ENCODE results near the gene PDZD7. TPM values are rescaled to one million over a fixed set of nuclear protein-coding genes. Genes with fewer than 3 reads are reported as not detected.

The PDZD7 gene
- total and polyA plus RNA-seq, 2 of the 8 experiments (the other 6 are each of a cell fraction or from before 2014, with no cell fraction given) = 0.88 to 1.6 TPM

DNA sequence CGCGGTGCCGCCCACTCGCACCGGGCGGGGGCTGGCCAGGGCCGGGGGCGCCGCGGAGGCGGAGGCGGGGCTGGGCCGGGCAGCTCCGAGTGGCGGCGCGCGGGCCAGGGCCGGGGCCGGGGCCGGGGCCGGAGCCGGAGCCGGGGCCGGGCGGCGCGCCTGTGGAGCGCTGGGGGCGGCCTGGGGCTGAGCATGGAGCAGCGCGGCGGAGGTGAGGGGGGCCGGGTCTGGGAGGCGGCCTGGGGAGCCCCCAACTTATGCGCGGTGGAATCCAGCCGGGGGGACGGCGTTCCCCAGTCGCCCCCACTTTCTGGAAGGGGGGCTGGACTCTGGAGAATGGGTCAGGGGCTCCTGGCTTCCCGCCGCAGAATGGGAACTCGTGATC lies 31.2 kb downstream of the PDZD7 start, which contains the start of gene LZTS2 (continued):
- TF ChIP-seq, protein P1, sequence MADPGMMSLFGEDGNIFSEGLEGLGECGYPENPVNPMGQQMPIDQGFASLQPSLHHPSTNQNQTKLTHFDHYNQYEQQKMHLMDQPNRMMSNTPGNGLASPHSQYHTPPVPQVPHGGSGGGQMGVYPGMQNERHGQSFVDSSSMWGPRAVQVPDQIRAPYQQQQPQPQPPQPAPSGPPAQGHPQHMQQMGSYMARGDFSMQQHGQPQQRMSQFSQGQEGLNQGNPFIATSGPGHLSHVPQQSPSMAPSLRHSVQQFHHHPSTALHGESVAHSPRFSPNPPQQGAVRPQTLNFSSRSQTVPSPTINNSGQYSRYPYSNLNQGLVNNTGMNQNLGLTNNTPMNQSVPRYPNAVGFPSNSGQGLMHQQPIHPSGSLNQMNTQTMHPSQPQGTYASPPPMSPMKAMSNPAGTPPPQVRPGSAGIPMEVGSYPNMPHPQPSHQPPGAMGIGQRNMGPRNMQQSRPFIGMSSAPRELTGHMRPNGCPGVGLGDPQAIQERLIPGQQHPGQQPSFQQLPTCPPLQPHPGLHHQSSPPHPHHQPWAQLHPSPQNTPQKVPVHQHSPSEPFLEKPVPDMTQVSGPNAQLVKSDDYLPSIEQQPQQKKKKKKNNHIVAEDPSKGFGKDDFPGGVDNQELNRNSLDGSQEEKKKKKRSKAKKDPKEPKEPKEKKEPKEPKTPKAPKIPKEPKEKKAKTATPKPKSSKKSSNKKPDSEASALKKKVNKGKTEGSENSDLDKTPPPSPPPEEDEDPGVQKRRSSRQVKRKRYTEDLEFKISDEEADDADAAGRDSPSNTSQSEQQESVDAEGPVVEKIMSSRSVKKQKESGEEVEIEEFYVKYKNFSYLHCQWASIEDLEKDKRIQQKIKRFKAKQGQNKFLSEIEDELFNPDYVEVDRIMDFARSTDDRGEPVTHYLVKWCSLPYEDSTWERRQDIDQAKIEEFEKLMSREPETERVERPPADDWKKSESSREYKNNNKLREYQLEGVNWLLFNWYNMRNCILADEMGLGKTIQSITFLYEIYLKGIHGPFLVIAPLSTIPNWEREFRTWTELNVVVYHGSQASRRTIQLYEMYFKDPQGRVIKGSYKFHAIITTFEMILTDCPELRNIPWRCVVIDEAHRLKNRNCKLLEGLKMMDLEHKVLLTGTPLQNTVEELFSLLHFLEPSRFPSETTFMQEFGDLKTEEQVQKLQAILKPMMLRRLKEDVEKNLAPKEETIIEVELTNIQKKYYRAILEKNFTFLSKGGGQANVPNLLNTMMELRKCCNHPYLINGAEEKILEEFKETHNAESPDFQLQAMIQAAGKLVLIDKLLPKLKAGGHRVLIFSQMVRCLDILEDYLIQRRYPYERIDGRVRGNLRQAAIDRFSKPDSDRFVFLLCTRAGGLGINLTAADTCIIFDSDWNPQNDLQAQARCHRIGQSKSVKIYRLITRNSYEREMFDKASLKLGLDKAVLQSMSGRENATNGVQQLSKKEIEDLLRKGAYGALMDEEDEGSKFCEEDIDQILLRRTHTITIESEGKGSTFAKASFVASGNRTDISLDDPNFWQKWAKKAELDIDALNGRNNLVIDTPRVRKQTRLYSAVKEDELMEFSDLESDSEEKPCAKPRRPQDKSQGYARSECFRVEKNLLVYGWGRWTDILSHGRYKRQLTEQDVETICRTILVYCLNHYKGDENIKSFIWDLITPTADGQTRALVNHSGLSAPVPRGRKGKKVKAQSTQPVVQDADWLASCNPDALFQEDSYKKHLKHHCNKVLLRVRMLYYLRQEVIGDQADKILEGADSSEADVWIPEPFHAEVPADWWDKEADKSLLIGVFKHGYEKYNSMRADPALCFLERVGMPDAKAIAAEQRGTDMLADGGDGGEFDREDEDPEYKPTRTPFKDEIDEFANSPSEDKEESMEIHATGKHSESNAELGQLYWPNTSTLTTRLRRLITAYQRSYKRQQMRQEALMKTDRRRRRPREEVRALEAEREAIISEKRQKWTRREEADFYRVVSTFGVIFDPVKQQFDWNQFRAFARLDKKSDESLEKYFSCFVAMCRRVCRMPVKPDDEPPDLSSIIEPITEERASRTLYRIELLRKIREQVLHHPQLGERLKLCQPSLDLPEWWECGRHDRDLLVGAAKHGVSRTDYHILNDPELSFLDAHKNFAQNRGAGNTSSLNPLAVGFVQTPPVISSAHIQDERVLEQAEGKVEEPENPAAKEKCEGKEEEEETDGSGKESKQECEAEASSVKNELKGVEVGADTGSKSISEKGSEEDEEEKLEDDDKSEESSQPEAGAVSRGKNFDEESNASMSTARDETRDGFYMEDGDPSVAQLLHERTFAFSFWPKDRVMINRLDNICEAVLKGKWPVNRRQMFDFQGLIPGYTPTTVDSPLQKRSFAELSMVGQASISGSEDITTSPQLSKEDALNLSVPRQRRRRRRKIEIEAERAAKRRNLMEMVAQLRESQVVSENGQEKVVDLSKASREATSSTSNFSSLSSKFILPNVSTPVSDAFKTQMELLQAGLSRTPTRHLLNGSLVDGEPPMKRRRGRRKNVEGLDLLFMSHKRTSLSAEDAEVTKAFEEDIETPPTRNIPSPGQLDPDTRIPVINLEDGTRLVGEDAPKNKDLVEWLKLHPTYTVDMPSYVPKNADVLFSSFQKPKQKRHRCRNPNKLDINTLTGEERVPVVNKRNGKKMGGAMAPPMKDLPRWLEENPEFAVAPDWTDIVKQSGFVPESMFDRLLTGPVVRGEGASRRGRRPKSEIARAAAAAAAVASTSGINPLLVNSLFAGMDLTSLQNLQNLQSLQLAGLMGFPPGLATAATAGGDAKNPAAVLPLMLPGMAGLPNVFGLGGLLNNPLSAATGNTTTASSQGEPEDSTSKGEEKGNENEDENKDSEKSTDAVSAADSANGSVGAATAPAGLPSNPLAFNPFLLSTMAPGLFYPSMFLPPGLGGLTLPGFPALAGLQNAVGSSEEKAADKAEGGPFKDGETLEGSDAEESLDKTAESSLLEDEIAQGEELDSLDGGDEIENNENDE (IDR thresholded peaks at IDR 0.05; ENCODE audit: insufficient replicate concordance, low read length) = no peak
- TF ChIP-seq RFX5 (IDR thresholded peaks at IDR 0.05; ENCODE audit: borderline replicate concordance, low read depth, low read length) (no peak), NANOG (IDR thresholded peaks at IDR 0.05; ENCODE audit: insufficient read depth, low read depth, low read length, poor library complexity, severe bottlenecking) (no peak), KDM4A (IDR thresholded peaks at IDR 0.05; ENCODE audit: low read depth, low read length, severe bottlenecking) (peak; percentile 41)

All from H1 (cell line).